NOMO-1 treated with DMSO at 0.1 percent for 48 hours (cell line): Measurements from ENCODE around the gene GSTP1.
A peak's percentile ranks its signal among the peaks of the same experiment; 100 is the strongest.
"Not testable (repeated sequence)": the region's sequence is repeated elsewhere in the genome, so short reads cannot be mapped to it uniquely, and the experiment has no call there.

Source experiments
- DNase-seq: peaks from one replicate; lab custom pipeline; 2025; ENCODE audit not compliant: unreplicated experiment; lab: John Stamatoyannopoulos, UW

The GSTP1 gene

DNA sequence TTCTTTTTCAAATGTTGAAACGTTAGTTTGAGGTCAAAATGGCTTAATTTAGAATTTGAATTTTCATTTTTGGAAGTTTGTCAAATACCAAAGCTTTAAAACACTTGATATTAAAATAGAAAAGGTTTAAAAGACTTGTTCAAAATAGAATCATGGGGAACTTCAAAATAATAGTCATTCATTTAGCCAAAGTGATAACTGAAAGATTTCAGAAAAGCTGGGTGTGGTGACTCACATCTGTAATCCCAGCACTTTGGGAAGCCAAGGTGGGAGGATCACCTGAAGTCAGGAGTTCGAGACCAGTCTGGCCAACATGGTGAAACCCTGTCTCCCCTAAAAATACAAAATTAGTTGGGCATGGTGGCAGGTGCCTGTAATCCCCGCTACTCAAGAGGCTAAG lies 10.9 kb downstream of the GSTP1 start:
- DNase-seq = no peak

DNA sequence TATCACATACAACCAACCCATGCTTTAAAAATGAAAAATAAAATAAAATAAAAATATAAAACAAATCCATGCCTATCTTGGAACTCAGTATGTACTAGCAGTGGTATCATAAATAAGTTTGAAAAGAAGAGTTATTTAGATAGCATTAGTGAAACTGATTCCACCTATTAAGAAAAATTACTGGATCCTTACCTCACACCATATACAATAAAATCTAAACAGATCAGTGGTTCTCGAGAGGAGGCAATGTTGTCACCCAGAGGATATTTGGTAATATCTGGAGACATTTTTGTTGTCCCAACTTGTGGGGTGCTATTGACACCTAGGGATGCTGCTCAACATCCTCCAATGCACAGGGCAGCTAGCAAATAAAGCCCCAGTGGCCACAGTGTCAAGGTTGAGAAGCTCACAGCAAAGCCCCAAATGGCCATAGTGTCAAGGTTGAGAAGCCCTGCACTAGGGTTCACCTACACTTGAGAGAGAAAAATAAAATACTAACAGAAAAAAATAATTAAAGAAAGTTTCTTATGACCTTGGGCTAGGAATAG lies 13.2 kb downstream of the GSTP1 start:
- DNase-seq = no peak

DNA sequence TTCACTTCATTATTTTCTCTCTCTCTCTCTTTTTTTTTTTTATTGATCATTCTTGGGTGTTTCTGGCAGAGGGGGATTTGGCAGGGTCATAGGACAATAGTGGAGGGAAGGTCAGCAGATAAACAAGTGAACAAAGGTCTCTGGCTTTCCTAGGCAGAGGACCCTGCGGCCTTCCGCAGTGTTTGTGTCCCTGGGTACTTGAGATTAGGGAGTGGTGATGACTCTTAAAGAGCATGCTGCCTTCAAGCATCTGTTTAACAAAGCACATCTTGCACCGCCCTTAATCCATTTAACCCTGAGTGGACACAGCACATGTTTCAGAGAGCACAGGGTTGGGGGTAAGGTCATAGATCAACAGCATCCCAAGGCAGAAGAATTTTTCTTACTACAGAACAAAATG lies 13.8 kb downstream of the GSTP1 start:
- DNase-seq = not testable (repeated sequence)

DNA sequence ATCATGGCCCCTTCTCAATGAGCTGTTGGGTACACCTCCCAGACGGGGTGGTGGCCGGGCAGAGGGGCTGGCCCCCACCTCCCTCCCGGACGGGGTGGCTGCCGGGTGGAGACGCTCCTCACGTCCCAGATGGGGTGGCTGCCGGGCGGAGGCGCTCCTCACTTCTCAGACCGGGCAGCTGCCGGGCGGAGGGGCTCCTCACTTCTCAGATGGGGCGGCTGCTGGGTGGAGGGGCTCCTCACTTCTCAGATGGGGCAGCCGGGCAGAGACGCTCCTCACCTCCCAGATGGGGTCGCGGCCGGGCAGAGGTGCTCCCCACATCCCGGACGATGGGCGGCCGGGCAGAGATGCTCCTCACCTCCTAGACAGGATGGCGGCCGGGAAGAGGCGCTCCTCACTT lies 14.4 kb downstream of the GSTP1 start:
- not testable (repeated sequence) for DNase-seq

DNA sequence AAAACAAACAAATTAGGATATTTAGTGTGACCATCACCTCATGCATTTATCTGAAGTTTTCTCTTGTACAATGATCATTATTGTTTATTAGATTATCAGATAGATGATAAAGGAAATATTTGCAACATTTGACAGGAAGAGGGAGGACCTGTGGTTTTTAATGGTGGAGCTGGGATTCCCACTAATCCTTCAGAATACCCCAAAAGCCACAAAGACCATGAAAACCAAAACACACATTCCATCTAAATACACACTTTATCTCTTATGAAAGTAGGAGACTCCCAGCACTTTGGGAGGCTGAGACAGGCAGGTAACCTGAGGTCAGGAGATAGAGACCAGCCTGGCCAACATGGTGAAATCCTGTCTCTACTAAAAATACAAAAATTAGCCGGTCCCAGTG lies 15.5 kb downstream of the GSTP1 start:
- DNase-seq = no peak

DNA sequence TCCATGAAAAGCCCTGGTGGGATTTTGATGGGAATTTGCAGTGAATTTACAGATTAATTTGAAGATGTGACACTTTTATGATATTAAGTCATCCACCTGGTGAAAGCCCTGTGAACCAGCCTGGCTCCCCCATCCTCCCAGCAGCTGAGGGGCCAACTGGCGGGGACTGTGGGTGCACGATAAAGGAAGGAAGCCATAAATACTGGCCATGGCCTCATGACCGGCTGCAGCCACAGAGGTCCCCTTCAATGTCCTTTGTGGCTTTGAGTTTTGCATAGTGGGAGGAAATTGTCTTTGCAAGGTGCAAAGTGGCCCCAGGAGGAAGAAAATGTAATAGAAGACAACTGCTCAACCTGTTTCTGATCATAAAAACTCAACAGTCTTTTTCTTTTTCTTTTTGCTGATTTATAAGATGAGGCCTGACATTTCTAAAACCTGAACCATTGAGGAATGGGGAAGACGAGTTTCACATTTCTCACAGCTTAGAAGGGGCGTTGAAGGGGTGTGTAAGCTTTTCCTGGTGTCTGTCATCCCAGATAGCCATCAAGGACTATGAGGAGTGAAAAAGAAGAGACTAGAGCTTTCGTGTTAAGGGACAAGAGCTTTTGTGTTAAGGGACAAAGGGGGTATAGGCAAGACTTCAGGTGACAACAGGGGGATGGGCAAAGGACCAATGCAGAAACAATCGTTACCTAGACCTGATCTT lies 16.9 kb downstream of the GSTP1 start:
- peak; percentile 91 for DNase-seq

DNA sequence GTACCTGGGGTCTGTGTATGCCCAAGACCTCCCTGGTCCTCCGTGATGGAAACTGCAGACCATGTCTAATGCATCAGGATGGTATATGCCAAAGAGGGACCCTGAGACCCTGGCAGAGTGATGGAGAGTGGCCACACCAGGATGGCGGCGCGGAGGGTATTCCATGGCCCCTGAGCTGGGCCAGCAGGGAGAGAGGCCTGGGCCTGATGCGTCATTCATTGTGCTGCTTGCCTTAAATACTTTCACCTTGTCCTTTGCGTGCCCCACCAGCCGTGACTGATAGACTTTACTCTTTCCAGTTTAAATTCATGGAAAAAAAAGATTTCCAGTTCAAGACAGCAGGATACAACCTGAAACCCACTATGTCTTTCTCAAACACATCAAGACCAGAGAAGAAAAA lies 17.5 kb downstream of the GSTP1 start:
- no peak for DNase-seq

DNA sequence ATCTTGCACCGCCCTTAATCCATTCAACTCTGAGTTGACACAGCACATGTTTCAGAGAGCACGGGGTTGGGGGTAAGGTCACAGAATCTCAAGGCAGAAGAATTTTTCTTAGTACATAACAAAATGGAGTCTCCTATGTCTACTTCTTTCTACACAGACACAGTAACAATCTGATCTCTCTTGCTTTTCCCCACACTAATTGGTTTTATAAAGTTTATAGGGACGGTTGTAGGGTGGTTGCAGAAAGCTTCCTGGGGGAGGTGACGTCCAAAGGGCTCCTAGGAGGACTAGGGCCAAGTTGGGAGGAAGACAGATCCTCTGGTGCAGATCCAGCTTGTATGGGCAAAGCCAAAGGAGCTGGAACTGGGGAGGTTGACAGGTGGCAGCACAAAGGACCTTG lies 20.5 kb downstream of the GSTP1 start:
- DNase-seq = not testable (repeated sequence)

DNA sequence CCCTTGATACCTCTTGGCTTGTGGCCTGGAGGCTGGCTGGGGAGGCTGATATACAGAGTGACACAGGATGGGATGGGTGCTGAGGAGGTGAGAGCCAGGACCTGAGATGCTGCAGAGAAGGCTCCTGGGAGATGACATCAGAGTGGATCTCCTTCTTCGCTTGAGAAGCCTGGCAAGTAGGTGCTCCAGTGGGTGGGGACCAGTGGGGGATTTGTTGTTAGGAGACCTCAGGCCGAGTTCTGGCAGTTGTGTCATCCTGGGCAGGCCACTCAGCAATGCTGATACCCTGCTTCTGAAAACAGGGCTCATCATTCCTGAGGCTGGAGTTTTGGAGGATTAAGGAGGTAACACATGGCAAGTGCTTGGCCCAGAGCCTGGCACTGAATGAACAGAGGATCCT lies 21.2 kb downstream of the GSTP1 start:
- no peak for DNase-seq

DNA sequence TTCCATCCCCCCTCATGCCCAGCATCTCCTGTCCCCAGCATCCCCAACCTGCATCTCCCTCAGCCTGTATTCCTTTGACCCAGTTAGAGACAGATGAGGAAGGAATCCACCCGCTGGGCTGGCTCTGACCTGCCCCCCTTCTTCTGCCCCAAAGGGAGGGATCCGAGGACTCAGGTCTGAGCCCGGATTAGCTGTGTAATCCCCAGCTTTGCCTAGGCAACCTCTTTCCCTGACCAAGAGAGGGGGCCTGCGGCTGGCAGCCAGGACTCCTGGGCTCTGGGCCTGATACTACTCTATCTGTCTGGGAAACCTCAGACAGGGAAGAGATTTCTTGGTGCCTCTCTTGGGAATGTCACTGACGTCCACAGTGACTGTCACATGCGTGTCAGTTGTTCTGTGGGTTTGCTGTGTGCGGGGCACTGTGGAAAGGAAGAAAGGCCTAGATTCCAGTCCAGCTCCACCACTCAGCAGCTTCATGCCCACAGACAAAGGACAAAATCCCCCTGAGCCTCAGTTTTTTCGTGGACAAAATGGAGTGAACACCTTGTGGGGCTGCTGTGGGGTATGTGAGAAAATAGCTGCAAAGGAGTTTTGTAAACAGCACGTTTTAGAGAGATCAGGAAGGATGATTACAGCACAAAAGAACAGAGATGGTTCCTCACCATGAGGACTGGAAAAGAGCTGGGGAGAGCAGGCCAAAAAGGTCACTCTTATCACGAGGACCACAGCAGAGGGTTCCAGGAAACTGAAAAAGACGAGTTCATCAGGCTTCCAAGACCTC lies 21.8 kb downstream of the GSTP1 start:
- DNase-seq = no peak

DNA sequence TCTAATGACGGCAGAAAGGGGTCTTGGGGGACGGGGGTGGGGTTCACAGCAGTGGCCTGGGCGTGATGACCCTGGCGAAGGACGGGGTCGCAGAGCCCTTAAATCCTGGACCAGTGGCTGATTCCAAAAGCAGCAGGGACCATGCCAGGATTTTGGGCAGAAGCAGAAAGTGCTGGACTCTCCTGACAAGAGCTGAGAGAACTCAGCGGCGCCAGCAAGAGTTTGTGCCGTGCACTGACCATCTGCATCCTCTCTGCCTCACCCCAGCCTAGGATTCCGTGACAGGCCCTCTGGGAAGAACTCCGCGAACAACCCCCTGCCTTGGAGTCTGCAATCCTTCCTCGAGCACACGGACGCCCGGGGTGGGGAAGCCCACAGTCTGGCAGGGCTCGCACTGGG lies 22.5 kb downstream of the GSTP1 start:
- DNase-seq = no peak

DNA sequence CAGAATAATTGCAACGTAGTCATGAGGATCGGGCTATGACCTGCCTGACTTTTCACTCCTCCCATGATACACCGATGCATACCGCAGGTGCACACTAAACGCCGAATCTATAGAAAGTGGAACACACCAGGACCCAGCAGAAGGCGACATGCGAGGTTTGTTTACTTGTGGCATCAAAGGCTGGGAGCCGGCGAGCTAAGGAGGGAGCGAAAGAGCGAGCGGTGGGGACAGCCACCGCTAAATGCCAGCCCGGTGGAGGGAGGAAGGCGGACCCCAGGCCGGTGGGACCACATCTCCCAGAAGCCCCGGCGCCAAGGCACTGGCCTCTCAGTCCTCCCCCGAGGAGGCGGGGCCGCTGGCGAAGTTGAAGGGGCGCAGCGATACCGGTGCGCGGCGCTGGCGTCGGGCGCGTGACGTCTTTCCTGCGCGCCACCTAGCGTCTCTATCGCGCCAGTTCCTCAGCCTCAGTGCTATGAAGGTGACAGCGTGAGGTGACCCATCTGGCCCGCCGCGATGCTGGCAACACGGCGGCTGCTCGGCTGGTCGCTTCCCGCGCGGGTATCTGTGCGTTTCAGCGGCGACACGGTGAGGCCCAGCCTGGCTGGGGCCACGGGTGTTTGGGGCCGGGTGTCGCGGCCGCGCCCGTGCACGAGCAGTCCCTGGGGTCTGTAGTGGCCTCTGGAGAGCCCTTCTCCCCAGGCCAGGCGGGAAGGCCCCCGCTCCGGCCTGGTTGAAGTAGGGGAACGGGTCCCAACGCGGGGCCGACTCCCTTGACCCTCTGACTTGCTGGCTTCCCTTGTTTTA lies 23.1 kb downstream of the GSTP1 start, which contains the start of gene NDUFV1:
Gene NDUFV1, plus strand, starts transcription at position 445 of the 804 bp plus-strand sequence. Its CDS starts 69 bp downstream, at position 514.
- peak; percentile 94 for DNase-seq

DNA sequence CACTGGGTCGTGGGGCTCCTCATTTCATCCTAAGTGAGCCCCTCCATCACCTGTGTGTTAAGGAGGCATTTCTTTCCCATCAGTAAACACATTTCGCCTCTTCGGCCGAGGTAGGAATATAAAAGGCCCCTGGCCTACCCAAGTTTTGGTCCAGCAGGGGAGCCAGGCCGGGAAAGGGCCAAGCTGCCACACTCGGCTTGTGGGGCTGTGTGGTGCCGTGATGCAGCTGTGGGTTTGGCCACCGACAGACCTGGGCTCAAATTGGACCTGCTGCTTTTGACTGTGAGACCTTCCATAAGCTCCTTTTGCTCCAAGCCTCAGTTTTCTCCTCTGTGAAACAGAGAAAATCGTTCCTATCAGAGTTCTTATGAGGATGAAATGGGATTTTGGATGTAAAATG lies 23.9 kb downstream of the GSTP1 start:
- DNase-seq = no peak

DNA sequence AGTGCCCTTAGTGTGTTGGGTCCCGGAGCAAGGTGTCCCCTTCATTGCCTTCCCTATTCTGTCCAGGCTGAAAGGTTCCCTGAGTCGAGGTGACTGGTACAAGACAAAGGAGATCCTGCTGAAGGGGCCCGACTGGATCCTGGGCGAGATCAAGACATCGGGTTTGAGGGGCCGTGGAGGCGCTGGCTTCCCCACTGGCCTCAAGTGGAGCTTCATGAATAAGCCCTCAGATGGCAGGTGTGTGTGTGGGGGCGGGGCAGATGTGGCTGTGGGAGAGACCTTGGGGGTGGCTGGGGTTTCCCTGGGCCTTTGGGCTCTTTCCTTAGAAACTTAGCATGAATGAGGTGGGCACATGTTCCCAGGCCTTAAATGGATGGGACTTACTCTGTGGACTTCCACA lies 24.9 kb downstream of the GSTP1 start:
- DNase-seq = no peak

DNA sequence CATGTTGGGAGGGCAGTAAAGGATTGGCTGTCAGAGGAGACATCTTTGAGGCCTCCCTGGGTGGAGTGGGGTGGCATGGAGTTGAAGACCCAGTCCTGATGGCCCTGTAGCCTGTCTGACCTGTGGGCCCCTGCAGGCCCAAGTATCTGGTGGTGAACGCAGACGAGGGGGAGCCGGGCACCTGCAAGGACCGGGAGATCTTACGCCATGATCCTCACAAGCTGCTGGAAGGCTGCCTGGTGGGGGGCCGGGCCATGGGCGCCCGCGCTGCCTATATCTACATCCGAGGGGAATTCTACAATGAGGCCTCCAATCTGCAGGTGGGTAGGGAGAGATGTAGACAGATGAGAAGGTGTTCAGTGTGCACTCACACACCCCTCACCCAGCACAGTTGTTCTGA lies 25.7 kb downstream of the GSTP1 start:
- DNase-seq = no peak

DNA sequence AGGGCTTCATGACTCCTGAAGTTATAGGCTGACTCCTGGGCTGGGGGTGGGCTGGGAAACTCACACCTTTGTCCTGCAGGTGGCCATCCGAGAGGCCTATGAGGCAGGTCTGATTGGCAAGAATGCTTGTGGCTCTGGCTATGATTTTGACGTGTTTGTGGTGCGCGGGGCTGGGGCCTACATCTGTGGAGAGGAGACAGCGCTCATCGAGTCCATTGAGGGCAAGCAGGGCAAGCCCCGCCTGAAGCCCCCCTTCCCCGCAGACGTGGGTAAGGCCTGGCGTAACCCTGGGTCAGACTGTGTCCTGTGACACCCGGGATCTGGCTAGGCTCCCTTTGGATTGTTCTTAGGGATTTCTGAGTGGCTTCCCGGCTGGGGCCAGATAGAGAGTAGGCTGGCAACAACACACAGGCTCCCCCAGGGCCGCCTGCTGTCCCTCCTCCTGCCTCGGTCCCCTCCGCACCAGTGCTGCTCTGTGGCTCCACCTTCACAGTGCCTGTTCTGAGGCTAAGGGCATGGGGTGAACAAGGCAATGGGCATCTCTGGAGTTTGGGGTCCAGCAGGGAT lies 26.8 kb downstream of the GSTP1 start:
- DNase-seq = no peak

DNA sequence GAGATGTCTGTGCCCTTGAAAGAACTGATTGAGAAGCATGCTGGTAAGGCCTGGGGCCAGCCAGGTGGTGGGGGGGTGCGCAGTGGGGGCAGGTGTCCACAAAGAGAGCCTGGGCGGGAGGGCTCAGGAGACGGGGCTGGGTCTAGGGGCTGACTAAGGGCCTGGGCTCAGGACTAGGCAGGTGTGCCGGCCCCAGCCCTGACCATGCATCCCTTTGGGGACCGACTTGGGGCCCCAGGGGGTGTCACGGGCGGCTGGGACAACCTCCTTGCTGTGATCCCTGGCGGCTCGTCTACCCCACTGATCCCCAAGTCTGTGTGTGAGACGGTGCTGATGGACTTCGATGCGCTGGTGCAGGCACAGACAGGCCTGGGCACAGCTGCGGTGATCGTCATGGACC lies 27.6 kb downstream of the GSTP1 start:
- DNase-seq = no peak

DNA sequence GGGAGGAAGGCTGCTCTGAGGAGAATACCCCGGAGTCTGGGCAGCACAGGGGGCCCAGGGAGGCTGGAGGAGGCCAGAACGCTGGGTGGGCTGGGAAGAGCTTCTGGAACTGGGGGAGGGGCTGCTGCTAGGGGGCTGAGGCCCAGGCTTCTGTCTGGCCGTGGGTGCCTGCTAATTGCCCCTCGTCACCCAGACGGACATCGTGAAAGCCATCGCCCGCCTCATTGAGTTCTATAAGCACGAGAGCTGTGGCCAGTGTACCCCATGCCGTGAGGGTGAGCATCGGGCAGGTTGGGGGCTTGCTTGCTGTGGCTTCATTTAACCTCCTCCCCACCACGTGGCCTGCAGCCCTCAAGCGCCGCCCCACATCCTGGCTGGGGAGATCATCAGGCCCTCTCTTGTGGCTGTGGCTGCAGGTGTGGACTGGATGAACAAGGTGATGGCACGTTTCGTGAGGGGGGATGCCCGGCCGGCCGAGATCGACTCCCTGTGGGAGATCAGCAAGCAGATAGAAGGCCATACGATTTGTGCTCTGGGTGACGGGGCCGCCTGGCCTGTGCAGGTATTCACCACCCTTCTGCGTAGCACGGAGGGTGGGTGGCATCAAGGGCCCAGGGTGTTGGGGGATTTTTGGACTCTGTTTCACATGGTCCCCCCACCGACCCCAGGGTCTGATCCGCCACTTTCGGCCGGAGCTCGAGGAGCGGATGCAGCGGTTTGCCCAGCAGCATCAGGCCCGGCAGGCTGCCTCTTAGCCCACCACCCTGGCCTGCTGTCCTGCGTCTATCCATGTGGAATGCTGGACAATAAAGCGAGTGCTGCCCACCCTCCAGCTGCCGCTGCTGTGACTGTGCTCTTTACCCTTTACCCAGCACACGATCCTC lies 28.3 kb downstream of the GSTP1 start:
- no peak for DNase-seq

DNA sequence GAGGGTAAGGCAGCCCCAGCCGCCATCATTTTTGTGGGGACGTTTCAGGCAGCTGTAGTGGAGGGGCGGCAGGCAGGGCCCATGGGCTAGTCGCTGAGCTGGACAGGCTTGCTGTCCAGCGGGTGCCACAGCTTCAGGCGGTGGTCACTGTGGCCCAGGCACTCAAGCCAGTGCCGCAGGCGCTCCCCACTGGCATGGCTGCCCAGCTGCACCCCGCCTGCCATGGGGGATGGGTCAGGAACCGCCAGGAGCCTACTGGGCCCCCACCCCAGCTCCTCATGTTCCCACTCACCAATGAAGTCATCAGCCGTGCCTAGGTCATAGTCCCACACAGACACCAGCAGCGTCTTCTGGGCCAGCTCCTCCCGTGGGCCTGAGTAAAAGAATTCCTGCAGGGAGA lies 29.1 kb downstream of the GSTP1 start:
- no peak for DNase-seq

DNA sequence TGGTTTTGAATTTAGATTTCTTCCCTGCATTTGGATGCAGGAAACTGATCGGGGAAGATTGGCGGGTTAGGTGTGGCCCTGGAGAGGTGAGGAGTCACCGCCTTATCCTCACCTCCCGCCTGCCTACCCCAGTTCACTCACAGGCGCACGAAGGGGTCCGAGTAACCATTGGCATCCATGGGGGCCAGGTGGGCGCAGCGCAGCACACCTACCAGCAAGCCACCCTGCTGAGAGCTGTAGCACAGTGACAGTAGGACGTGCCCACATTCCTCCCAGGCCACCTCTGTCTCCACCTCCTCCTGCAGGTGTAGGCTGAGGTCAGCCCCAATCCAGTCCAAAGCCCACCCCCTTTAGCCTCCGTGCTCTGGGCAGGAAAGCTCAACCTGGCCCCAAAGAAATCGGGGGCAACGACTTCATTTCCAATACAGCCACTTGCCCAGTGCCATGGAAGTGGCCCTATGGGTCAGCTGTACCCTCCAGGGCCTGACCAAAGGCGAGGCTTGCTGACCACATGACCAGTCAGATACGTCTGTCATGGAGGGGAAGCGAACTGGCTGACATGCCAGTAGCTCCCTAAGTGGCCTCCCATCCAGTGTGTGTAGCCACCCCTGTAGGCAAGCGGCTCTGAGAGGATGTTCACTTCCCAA lies 29.8 kb downstream of the GSTP1 start:
- no peak for DNase-seq
